ENCODE data around the gene GATA2.

GATA2 gene

DNA sequence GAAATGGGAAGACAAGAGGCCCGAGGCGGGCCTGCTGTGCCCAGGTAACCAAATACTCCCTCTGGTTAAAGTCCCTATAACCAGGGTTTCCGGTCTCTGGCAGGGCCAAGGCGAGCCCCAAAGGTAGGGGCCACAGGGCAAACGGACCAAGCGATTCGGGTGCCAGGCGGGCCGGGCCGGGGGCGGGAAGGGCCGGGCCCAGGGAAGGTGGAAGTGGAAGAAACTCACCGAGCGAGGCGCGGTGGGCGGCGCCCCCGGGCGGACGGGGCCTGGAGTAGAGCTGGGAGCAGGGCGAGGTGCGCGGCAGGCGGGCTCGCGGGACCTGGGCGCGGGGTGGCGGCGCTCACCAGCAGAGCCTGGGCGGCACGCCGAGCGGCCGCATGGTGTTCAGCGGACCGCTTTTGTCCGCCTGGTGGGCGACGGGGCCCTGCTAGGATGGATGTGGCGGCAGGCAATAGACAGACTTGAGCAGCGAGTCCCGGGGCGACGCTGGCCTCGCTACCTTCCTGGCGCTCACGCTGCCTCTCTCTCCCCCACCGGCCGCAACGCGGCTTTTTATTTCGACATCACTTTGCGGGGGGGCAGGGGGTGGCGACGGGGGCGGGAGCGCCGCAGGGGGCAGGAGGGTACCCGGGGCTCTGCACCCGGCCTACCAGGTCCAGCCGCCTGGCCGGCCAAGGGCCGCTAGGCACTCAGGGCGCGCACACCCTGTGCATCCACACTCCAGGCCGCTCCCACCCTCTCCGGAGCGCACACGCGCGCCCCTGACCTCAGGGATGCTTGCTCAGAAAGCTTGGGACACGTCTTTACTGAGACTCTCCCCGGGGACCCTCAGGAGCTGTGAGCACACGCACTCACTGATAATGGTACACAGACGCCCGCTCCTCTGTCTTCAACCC is at the start of gene GATA2:
Gene GATA2, minus strand, starts transcription at position 531 of the 899 bp plus-strand sequence. CDS start 6,170 bp downstream, outside the sequence.
- DNase-seq (ENCODE audit: low read depth in 2 of 2), result no peak

DNA sequence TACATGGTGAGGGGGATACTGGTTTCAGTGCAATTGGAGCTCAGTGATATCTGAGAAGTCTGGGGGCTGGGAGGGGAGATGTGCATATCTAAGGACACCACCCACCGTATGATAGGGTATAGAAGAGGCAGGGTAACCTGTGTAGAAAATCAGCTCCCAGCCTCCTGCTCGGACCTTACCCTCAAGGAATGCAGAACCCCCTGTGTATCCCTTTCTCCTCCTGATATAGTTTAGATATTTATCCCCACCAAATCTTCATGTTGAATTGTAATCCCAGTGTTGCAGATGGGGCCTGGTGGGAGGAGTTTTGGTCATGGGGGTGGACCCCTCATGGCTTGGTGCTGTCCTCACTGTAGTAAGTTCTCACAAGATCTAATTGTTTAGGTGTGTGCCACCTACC is 48.2 kb upstream of the GATA2 start:
- no peak for DNase-seq (ENCODE audit: low read depth in 2 of 2)

DNA sequence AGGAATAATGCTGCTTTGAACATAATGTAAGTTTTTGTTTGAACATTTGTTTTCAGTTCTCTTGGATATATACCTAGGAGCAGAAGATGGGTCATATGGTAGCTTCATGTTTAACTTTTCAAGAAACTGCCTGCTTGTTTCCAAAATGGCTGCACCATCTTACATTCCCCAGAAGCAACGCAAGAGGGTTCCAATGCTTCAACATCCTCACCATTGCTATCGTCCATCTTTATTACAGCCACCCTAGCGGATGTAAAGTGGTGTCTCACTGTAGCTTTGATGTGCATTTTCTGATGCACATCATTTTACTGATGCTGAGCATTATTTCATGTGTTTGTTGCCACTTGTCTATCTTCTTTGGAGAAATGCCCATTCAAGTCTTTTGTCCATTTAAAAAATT is 46.4 kb upstream of the GATA2 start:
- no peak for DNase-seq (ENCODE audit: low read depth in 2 of 2)

DNA sequence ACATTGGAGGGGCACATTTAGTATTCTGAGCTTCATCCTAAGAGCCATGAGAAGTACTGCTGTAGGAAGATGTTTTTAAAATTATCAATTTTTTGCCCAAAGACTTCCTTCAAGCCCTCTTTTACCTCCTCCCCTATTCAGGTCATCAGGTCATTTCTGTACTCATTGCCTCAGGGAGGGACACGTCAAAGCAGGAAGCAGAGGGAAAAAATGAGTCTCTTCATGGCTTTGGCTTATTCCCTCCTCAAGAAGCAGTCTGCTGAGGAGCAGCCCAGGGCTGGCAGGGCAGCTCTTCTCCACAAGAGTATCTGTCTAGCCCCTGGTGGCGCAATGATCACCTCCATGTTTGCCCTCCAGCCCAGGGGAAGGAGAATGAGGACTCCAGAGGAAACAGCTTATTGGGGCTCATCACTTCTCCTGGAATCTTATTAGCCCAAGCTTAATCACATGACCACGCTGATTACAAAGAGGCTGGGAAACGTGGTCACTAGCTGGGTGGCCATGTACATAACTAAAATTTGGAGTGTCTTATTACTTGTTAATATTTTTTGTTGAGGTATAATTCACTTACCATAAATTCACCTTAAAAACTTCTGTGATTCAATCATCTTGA is 44.2 kb upstream of the GATA2 start:
- no peak for DNase-seq (ENCODE audit: low read depth in 2 of 2)

DNA sequence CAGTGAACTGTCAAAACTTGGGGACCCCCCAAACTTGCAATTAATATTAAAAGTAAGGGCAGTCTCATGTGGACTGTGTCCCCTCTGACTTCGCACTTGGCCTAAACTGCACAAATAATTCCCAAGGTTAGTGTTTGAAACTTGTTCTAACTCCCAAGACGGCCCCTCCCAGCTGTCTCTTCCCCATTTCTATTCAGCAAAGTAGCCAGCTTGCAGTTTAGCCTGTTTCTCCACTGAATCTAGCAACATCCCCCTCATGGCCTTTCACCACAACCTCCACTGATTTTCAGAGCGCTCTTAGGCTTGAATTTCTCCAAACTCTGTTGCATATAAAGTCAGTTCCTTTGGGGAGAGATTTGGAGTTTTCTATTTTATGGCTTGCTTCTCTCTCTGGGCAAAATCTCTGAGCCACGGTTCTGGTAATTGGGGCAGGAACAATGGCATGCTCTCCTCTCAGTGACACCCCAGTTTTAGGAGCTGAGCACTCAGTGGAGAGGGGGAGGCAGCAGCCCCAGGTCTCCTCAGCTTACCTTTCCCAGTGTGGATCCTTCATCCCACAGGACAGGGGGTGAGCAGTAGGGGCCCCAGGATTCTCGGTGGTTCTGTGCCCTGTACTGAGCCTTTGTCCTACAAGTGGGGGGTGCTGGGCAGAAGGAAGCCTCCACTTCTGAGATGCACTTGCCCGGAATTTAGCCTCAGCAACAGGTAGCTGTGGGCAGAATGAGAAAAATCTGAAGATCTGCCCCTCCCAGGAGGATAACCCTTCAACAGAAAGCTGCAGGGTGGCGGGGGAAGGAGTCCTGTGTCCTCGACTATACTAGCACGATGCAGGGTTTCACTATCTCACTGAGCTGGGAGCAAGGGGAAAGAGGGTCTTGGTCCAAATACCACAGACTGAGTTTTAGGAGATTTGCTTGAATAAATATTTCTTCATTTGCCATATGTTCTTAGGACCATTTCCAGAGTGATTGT is 39.3 kb upstream of the GATA2 start:
- DNase-seq (ENCODE audit: low read depth in 2 of 2), result no peak

DNA sequence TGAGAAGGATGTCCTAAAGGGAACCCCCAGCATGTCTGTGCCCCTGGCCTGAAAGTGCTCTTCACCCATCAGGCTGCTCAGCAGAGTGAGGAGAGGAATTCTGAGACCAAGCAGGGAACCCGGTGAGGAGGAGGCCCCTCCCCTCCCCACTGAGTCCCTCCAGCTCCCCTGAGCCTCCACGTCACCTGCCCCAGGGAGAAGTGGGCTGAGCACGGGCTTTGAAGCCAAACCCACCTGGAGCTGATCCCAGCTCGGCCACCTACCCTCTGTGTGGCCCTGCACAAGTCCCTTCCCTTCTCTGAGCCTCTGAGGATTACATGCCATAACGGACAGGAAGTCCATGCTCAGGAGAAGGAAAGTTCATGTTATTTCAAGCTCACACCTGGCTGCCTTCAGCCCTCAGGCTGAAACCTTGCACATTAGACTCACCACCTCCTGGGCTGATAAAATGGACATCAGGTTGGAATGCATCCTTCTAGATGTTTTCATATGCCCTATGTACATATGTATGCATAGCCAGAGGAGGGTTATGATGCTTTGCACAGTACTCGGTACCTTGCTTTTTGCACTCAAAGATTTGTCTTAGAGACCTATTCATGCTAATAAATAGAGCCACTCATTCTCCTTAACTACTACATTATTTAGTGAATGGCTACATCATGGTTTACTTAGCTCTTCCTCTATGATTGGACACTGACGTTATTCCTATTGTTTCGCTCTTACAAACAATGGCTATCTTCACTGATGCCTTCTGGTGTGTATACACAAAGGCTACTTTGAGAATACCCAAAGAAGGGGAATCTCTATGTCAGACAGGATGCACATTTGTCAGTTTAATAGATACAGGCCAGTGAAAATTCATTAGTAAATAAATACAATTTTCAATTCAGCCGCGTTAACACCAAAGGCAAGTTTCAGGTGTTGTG is 31.6 kb upstream of the GATA2 start:
- DNase-seq (ENCODE audit: low read depth in 2 of 2), result no peak

DNA sequence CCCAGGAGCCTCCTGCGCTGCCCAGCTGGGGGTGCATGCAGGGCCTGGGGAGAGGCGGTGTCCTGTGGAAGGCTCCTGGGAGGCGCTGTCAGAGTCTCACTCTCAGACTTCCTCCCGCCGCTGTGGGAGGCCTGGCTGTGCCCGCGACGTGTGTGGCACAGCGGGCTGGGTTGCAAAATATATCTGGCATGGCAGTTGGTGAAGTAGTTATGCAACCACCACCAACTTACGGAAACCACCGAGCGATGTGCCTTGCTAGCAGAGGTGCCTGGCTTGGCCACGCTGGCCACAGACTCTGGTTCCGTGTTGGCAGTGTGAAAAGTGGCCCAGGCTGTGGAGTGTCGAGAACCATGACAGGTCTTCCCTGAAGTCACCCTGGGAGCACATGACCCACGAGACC is 30.6 kb upstream of the GATA2 start:
- DNase-seq (ENCODE audit: low read depth in 2 of 2), result no peak

DNA sequence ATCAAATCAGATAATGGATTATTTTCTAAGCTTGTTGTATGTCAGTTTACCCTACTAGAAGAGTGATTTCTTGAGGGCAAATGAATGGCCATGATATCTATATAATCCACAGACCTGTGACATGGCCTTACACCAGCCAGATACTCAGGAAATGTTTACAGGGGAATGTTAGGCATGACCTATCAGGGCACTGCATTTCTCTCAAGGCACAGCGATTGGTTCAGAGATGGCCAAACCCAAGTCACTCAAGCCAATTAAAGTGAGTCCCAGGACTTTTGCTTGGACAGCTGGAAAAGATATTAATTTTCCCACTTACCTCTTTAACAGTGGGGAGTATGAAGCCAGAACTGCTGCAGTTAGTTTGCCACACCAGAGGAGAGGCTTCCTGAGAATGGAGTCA is 28.7 kb upstream of the GATA2 start:
- DNase-seq (ENCODE audit: low read depth in 2 of 2), result no peak

DNA sequence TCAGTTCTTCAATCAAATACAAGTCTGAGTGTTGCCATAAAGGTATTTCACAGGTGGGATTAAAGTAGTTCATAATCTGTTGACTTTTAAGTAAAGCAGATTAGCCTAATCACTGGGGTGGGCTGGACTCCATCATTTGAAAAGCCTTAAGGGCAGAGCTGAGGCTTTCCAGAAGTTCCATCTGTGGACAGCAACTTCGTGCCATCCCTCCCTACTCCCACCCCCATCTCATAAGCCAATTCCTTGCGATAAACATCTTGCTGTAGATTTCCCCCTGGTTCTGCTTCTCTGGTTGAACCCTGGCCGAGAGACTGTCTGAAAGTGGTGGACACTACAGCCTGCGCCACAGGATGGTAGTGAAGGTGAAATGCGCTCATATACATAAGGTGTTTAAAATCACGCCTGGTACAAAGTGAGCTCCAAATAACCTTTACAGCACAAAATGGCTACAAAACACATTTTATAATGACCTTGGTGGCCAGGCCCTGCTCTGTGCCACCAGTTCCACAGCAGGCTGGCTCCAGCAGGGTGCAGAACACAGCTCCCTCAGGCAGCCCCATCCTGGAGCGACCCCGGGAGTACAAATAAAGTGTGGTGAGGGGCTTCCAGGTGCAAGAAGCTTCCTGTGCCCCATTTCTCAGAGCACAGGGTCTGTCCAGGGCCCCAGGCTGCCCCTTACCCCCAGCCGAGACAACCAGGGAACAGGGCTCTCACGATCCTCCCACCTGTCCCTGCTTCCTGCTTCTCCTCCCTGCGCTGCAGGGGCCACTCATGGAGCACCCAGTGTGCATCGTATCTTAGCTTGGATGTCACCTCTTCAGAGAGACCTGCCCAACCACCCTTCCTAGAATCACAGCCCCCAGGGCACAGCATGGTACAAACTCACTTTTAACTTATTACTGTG is 25.8 kb upstream of the GATA2 start:
- DNase-seq (ENCODE audit: low read depth in 2 of 2), result no peak

DNA sequence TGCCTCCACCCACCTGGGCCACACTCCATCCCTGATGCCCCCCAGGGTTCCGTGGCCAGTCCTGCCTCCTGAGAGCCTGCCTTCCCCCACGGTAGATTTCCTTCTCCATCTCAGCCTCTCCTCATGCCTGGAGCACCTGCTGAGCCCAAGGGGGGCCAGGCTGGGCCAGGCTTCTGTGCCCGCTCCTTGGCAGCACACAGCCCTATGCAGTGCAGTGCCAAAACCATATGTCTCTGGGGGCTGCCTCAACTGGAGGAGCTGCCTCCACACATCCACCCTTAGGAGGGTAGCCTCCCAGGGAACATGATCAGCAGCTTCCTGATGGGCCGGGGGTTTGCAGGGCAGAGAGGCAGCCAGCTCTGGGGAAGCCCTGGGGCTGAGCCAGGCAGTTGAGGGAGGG is 24.6 kb upstream of the GATA2 start:
- DNase-seq (ENCODE audit: low read depth in 2 of 2), result no peak

DNA sequence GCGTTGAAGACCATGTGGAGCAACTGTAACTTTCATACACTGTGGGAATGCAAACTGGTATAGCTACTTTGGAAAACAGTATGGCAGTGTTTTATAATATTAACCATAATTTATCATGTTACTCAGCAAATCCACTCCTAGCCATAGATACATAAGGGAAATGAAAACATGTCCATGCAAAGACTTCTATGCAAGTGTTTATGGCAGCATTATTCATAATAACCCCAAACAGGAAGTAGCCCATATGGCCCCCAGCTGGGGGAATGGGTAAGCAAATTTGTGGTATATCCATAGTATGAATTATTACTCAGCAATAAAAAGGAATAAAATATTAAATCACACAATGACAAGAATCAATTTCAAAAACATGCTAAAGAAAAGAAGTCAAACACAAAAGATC is 23.0 kb upstream of the GATA2 start:
- no peak for DNase-seq (ENCODE audit: low read depth in 2 of 2)

DNA sequence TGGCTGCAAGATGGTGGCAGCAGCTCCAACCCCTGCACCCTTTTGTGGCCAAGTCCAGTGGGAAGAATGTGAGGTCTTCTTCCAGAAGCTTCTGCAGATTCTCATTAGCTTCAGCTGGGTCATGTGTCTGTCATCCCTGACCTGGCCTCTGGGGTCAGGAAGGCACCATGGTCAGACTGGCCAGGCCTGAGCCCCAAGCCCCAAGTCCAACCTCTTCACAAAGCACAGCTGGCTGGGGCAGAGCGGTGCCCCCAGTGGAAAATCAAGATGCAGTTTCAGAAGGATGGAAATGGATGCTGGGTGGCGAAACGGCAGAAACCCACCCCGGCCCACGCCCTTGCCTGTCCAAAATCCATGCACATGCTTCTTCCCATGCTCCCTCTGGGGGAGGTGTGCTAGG is 15.9 kb upstream of the GATA2 start:
- no peak for DNase-seq (ENCODE audit: low read depth in 2 of 2)

DNA sequence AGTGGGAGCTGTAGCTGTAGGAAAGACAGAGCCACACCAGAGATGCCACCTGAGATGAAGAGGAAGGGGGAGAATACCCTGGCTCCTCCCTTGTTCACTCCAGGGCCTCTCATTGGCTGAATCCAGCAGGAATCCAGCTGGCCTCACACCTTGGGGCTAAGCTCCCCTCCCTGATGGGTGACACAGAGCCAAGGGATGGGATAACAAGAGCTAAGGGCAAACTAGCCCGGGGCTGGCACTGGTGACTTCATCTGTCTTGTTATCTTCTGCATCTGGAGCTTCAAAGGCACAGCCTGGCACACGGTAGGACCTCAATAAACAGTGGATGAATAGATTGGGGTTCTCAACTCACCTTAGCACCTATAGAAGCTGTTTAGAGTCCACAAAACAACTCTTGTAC is 13.8 kb upstream of the GATA2 start:
- no peak for DNase-seq (ENCODE audit: low read depth in 2 of 2)

DNA sequence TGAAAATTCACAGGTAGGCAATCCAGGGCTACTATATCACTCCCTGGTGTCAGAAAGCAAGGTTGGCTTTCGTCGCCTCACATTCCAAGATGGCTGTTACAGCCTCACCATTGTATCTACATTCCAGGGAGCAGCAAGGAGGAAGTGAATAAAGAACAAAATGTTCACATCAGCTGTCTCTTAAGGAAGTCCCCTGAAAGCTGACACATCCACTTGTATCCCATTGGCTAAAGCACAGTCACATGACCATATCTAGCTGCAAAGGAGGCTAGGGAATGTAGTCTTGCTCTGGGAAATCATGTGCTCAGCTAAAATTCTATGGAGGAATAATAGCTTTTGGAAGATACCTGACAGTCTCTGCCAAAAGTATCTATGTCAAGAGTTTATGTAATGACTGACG is 12.8 kb upstream of the GATA2 start:
- no peak for DNase-seq (ENCODE audit: low read depth in 2 of 2)

DNA sequence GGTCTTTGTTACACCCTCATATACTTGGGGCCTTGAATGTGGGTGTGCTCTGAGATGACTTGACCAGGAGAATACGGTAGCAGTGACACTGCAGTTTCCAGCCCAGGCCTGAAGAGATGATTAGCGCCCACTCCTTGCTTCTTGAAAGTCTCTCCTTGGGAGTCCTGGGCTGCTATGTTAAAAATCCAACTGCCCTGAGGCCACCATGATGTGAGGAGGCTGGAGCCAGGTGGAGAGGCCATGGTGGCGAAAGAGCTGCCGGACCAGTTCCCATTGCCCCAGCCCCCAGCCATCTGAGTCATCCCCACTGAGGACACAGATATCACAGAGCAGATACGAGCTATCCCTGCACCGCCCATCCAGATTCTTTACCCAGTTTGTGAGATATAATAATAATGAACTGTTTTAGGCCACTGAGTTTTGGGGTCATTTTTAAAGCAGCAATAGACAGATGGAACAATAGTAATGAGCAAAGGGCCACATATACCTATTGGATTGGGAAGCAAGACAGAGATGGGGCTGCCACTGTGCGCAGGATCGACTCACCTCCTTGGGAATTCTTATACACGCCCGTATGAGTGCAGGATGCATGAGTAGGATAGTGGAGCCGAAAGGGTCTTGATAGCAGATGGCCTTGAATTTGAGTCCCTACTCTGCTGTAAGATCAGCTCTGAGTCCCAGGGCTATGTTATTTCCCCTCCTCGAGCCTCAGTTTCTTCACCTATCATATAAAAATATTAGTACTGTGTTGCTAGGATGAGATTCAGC is 12.1 kb upstream of the GATA2 start:
- DNase-seq (ENCODE audit: low read depth in 2 of 2), result no peak

DNA sequence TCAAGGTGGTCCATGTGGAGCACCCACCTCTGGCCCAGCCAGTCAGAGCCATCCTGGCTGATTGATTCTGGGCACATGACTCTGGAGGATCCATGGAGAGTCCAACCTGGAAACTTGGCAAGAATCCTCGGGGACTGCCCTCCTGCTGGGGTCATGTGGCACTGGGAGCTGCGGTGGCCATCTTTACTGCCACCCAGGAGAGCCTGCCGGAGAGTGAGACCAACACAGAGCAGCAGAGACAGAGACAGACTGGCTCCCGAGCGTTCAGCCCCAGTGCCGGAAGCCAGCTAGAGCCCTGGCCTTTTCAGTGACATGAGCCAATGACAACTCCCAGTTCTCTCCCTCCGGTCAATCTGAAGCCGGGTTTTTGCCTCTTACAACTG is 11.5 kb upstream of the GATA2 start:
- no peak for DNase-seq (ENCODE audit: low read depth in 2 of 2)

DNA sequence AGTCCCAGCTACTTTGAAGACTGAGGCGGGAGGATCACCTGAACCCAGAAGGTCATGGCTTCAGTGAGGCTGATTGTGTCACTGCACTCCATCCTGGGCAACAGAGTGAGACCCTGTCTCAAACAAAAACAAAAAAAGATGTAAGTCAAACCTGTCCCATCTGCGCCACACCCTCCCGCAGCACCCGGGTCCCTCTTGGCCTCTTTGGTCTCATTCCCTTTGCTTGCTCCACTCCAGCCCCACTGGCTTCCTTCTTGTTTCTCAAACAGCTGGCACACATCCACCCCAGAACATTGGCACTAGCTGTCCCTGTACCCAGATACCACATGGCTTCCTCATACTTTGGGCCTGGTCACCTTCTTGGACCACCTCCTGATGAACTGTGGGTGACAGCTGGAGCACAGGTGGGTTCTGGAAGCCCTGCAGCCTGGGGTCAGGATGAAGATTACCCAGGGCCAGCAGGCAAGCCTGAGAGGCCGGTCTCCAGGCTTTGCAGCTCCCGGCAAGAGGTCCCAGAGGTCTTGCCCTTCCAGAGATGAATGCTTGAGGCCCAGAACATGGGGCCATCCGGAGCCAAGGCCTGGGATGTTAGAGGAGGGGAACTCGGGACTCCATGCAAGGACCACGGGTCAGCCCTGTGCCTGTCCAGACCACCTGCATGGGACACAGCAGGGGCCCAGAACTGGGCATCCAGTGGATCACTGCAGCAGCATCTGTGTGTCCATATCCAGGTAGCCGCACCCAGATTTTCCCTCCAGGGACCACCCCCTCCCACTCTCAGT is 10.9 kb upstream of the GATA2 start:
- no peak for DNase-seq (ENCODE audit: low read depth in 2 of 2)

DNA sequence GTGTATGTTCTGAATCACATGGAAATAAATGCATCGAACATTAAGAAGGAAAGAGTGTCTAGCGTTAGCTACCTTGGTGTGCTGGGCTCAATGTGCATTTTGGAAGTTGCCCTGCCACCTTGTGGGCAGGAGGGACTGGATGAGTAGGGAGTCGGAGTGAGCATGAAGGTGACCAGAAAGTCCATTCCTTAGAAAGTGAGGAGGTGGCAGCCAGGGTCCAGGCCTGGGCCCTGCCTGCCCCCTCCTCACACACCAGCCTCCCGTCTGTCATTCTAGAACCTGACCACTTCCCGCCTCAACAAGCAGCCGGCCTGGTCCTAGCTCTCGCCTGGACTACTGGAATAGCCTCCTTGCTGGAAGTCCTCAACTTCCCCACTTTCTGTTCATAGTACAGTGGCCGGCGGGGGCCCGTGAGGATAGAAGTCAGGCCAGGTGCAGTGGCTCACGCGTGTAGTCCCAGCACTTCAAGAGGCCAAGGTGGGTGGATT is 10.2 kb upstream of the GATA2 start:
- no peak for DNase-seq (ENCODE audit: low read depth in 2 of 2)

All from stimulated activated CD4-positive, alpha-beta T cell treated with anti-CD3 and anti-CD28 coated beads, Interleukin-15, amount 100 ng/mL, for 48 hours (primary cell).